GM04504 (cell line): ENCODE data around the gene RHOH.
"Not testable (repeated sequence)": the region's sequence is repeated elsewhere in the genome, so short reads cannot be mapped to it uniquely, and the experiment has no call there.

Experiments
- DNase-seq: peaks from one replicate; pipeline ENCODE4 v3.0.0-alpha.2; 2012; ENCODE audit warnings: low read depth

The RHOH gene, protein sequence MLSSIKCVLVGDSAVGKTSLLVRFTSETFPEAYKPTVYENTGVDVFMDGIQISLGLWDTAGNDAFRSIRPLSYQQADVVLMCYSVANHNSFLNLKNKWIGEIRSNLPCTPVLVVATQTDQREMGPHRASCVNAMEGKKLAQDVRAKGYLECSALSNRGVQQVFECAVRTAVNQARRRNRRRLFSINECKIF

DNA sequence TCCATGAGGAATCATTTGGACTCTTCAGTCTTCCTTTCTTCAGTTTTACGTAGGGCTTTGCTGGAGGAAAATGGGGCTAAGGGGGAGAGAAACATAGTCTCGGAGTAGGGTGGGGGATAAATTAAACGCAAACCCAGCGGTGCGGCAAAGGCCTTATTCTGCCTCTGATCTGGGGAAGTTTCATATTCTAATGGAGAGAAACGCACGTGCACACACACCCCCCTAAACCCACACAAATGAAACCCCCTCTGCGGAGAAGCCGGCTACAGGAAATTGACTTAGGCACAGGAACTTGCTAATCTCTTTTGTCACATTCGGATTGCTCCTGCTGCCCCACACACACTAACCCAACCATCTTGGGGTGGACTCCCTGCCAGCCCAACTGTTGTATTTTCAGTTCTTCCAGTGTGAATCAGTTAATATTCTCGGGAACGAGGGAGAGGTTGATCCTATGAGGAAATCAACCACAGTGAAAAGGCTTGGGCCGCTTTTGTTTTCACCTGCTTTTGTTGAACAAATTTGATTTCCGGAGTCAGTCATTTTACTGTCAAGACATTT is at the start of gene RHOH:
Gene RHOH (plus strand): TSS at position 308 of the 558 bp plus-strand sequence. CDS start 46,356 bp downstream, outside the sequence.
- no peak for DNase-seq

DNA sequence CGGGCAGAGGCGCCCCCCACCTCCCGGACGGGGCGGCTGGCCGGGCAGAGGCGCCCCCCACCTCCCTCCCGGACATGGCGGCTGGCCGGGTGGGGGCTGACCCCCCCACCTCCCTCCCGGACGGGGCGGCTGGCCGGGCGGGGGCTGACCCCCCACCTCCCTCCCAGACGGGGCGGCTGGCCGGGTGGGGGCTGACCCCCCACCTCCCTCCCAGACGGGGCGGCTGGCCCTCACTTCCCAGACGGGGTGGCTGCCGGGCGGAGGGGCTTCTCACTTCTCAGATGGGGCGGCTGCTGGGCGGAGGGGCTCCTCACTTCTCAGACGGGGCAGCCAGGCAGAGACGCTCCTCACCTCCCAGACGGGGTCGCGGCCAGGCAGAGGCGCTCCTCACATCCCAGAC is 49.3 kb upstream of the RHOH start:
- not testable (repeated sequence) for DNase-seq

DNA sequence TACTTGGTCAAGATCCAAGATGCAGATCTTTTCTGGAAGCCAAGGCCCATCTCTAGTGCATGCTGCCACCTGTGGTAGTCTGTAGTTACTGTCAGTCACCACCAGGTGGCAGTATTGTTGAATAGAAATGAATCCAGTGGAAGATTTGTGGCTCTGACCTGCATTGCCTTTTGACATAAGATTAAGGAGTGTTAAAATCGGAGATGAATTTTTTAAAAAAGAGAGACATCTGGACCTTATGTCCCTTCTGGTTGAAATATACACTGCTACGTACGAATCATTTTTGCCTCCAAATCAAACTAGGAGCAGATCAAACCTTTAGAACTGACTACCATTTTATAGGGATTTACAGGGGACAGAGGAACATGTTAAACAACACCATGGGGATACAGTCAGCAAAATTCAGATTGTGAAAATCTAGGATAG is 46.9 kb upstream of the RHOH start:
- peak; percentile 42 for DNase-seq

DNA sequence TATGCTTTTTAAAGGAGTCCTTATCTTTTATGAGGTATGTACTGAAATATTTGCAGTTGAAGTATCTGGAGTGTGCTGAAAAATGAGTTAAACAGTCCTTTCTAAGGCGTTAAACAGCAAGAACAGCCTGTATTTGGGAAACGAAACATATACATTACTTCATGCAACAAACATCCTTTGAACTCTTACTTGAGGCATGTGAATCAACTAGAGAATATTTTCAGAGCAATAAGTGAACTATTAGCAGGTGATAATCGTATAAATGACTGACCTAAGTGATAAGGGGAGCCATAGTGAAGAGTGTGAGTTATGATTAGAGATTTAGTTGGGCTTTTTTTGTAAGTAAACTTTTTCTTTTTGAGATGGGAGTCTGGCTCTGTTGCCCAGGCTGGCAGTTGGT is 45.9 kb upstream of the RHOH start:
- DNase-seq, result no peak

DNA sequence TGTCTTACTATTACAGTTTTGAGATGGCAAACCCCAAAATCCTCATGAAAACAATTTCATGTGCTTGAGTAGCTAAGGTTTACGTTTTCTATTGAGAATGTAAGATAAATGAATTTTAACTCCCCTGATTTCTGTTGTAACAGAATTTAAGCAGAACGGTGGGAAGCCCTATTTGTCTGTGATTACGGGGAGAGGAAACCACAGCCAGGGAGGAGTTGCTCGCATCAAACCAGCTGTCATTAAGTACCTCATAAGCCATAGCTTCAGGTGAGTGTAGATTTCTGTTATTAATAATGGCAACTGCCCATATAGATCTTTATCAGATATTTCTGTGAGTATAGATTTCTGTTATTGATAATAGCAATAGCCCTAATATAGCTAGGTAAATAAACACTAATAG is 44.2 kb upstream of the RHOH start:
- DNase-seq, result no peak

DNA sequence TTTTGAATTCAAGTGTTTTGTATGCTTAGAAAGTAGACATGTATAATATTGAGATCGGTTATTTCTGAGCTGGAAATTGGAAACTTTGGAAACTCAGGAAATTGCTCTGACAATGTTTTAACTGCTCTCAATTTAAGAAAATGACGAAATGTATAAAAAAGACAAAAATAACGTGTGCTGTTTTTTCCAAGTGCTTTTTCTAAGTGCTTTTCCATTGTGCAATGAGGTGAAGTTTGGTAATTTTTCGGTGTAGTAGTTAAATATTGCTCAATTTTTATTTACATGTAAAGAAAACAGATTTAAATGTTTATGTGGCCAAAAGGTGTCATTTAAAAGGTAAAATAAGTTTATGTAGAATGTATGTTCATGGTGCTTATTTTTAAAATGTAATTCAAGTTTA is 39.4 kb upstream of the RHOH start:
- DNase-seq, result no peak

DNA sequence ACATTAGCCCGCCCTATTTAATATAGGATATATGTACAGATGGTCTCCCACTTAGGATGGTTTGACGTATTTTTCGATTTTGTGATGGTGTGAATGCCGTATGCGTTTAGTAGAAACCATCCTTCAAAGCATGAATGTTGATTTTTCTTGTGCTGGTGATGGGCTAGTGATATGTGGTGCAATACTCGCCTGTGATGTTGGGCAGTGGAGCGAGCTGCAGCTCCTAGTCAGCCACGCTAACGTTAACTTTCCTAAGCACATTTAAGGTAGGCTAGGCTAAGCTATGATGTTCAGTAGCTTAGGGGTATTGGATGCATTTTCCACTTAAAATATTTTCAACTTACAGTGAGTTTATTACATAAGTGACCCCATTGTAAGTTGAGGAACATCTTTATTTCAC is 36.6 kb upstream of the RHOH start:
- DNase-seq, result no peak

DNA sequence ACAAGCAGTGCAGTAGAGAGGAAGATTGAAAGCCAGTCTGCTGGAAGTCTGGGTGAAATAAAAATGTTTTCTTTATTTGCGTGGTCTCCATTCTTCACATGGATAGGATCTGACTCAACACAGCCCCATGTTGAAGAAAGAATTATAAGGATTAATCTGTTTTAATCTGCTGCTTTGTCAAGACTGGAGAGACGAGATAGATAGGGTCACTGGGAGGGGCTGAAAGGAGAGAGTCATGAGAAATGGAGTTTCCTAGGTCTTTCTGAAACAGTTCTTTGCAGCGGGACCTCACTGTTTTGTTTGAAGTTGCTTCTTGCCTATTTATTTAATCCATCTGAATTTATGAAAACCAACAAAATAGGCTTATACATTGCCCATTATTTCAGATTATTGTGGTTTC is 32.4 kb upstream of the RHOH start:
- DNase-seq, result no peak

DNA sequence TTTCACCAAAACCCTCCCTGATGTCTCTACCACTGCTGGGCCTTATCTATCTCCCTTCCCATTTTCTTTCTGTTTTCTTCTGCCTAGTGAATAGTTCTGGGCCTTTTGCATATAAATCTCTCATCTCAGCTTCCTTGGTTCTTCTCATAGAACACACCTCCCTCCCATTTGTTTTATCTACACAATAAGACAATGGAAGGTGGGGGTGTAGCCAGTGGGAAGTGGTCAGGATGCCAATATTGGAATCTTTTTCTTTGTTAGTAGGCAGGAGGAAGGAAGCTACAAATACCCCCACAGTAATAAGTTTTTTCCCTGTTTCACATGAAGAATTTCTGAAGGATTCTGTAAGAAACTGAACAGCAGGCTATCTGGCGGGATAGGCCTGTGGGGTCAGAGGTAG is 30.9 kb upstream of the RHOH start:
- no peak for DNase-seq

DNA sequence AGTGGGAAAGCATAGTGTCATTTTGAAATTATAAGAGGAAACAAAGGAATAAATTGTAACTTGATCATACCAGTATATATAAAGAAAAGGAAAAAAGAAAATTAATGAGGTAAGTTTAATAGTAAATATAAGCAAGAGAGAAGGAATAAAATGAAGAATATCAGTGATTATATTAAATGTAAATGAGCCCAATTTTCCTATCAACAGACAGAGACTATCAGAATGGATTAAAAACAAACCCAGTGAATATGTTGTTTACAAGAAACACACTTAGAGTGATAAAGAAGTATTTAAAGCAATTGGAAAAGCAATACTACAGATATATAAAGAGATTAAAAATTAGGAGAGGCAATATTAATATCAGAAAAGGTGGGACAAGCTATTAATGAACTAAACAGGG is 28.8 kb upstream of the RHOH start:
- no peak for DNase-seq

DNA sequence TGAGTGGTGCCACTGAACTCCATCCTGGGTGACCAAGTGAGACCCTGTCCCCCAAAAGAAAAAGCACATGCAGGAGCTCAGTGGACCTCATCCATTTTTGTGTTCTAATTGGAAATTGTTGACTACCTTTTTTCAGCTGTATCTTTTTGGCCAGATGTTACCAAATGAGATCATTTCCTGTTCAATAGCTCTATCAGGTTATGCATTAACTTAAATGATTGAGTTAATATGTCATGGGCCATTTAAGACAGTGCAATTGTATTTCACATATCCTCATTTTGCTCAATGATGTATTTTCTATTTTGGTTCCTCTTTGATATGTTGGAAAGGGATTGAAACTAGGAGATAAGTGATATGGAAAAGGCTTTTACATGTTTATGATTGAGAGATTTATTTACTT is 26.2 kb upstream of the RHOH start:
- no peak for DNase-seq

DNA sequence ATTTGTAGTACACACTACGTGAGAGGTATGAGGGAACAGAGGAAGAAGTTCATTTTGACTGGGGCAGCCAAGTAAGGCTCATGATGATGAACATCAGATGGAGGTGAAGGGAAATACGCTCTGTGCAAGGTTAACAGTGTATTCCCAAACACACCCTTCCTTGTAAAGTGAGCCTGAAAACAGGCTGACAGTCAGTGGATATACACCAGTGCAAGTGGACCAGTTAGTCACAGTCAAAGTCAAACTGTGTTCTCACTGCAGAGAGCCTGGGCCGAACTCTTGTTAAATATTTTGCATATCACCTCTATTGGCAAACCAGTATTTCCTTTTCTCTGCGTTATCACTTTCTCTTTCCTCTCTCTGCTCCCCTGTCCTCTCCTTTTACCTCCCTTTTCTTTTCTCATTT is 23.4 kb upstream of the RHOH start:
- no peak for DNase-seq

DNA sequence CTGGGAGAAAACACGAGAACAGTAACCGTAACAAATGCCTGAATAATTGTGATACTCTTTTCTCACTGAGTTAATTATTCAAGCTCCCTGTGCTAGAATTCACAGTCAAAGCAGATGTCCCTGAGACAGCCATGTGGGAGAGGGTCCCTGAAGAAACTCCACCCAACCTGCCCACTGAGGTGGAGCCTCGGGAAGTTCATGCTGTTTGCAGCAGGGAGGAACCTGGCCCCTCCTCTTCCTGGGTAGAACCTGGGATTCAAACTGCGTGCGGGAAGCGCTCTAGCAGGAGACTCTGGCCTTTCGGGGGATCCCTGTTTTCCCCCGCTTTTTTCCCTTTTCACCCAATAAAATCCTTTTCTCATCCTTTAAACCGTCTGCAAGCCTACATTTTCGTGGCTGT is 20.2 kb upstream of the RHOH start:
- DNase-seq, result no peak

DNA sequence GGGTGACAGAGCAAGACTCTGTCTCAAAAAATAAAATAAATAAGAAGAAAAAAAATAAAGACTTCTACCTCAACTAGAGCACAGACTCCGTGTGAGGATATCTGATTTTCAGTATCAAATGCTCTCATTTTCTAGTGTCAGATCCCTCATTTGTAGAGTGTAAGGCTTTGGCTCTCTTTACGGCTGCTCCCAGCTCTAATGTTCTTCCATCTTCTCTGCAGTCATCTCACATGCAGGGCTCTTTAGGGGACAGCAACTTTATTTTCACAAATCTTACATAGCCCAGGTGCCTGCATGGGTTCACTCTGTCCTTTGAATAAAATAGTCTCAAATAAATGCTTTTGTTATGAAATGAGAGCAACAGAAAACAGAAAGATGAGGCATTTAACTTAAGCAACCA is 19.2 kb upstream of the RHOH start:
- DNase-seq, result no peak

DNA sequence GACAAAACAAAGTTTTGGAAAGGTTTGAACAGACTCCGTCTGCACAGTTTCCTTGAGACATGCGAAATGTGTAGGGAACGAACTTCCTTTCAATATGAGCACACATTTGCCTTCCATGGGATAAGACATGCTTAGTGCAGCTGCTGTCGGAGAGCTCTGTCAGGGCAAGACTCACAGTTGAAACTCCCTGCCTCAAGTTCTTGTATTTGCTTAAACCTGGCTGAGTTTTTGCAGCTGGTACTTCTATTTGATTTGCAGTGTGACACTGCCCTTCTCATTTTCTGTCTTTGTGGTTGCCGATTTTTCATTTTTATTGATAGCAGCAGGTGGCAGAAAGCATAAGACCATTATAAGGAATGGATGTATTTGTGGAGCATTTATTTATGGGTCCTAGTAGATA is 18.2 kb upstream of the RHOH start:
- DNase-seq, result no peak

DNA sequence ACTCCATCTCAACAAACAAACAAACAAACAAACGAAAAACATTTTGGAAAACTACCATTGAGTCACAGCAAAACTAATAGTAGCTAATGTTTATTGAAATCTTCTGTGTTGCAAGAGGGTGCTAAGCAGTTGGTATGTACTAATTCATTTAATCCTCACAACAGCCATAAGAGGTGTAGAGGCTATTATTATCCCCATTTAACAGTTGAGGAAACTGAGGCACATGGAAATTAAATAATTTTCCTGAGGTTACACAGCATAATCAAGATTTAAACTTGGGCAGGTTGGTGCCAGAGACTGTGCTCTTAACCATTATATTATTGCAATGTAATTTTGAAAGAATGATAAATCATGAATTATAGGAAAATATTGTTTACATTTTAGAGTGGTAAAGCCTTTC is 17.5 kb upstream of the RHOH start:
- no peak for DNase-seq

DNA sequence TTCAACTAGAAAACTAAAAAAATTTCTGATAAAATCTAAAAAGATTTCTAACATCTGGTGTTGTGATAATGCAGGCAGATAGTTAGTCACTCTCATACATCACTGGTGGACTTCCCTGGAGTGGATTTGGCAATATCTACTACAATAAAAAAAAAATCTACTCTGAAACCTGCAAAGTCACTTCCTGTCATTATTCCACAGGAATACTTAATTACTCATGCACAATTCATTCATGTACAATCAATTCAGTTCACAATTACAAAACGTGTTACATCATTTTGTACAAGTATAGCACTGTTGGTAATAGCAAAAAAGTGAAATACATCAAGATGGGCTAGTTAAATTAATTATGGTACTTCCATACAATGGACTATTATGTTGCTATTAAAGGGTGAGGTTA is 16.5 kb upstream of the RHOH start:
- peak; percentile 82 for DNase-seq

DNA sequence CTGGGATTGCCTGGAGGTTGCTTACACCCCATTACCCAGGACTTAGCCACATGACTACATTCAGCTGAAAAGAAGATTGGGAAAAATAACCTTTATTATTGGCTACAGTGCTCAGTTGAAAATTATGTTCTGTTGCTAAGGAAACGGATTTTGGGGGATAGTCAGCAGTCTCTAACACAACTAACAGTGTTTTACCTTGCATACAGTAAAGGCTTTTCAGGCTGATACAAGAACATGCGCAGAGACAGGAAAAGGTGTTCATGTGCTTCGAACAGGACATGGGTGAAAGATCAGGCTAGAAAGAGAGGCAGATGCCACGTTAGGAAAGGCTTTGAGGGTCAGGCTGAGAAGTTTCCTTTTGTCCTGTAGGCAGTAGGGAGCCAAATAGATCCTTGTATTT is 14.8 kb upstream of the RHOH start:
- DNase-seq, result no peak

DNA sequence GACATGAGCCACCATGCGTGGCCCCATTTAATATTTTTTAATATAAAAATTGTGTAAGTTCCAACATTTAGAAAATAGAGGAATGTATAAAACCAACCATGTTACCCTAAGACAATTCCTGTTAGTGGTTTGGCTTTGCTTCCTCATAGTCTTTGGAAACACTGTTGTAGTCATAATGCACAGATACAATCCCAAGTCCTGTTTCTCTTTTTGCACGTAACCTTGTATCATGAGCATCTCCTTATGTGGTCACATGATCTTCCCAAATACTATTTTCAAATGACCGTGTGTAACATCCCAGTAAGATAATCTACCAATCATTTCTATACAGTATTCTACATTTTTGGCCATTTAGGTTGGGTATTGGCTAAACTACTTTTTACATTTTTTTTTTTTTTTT is 13.9 kb upstream of the RHOH start:
- DNase-seq, result no peak

DNA sequence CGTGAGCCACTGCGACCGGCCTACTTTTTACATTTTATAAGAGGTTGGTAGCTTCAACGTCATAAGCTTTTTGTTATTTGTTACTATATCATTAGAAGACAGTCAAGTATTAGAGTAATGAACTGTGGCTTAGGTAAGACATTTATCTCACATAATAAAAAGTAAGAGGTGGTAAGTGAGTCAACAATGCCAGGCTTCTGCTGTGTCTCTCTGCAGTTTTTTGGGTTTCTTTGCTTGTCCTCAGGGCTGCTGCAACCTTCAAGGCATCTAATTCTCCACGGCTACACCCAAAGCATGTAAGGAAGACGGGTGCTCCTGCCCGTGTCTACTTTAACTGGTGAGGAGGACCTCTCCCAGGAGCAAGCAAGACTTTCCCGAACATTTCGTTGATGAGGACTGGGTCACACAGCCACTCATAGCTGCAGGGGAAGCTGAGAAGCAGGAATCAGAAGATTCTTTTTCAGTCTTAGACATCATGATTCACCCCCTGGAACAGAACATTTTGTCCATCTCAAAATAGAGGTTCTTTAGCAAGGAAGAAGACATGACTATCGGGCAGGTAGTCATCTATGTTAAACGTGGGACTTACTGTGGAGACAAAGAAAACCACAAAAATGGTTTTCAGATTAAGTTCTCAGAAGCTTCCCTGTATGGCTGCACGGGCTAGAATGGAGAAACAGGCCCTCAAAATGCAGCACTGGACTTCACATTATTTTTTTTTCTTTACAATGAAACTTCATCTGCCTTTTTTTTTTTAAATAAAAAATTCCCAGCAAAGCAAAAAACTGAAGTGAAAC is 13.0 kb upstream of the RHOH start:
- DNase-seq, result no peak

DNA sequence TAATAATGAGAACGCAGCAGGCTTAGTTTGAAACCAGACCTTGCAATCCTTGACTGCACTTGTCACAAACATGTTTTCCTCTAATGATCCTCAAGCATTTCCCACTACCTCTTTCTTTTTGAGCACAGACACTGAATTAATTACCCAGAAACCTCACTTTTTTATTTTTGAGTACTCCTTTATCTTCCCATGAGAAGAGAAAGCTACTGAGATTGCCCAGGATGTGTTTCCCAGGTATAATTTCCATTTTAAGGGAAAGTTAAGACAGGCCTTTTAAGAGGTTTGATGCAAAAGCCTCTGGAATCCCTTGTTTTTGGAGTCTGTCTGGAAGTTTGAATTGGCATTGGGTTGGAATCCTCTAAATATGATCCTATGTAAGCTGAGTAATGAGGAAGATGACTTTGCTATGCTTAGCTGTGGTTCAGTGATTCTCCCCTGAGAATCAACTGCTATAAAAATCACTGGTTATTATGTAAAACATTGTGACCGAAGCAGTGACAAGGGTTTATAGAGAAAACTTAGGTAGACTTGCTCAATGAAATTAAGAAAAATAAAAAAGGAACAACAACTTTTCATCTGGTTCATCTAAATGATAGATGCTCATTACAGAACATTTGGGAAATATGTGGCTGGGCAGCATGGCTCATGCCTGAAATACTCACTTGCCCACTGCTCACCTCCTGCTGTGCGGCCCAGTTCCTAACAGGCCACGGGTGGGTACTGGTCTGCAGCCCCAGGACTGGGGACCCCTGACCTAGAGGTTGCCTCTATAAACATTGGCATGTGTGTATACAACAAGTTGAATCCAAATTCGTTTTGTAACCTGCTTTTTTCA is 10.8 kb upstream of the RHOH start:
- peak; percentile 22 for DNase-seq

DNA sequence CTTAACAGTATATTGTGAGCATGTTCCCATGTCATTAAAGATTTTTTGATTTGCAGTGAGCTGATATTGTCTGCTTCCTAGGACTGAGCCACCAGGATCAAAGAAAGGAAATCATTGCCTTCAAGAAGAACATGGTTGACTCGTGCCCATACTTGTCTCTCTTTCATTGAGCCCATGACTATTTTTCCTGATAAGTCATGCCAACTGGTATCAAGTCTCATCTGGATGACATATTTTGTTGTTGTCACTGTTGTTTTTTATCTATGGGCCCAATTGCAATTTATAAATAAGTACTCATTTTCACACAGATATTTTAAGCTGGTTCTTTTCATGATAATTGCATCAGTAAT is 10.2 kb upstream of the RHOH start:
- DNase-seq, result no peak

DNA sequence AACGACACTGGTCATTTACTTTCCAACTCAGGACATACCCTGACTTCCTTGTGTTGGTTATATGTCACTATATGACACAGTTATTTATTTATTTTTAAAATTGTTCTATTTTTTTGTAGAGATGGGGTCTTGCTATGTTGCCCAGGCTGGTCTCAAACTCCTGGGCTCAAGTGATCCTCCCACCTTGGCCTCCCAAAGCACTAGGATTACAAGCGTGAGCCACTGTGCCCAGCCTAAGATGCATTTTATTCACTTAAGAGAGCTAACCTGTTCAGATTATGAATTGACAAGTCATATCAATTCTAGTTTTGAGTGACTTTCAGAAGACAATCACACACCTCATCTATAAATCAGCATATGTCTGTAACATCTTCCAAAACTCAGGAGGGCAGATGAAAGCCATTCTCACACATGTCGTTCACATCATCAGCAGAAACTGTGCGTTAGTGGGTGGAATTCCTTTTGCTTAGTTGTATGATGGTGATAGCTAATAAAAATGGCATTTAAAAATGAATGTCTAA is 9.4 kb upstream of the RHOH start:
- no peak for DNase-seq
